Endodermal cell (in vitro differentiated cells): ENCODE results near the gene MADCAM1. TPM values are rescaled to one million over a fixed set of nuclear protein-coding genes. Genes with fewer than 3 reads are reported as not detected.
A peak's percentile ranks its signal among the peaks of the same experiment; 100 is the strongest.

Source experiments
- DNase-seq: peaks from one replicate; pipeline ENCODE4 v3.0.0-alpha.2; 2017
- H3K27ac ChIP-seq: 2 replicates; pipeline ENCODE4 v1.5.1; 2013; ENCODE audit warnings: mild to moderate bottlenecking, low read depth, low read length, moderate library complexity
- H3K27me3 ChIP-seq: 2 replicates; pipeline ENCODE4 v1.6.1; 2013; ENCODE audit warnings: mild to moderate bottlenecking, low read length, moderate library complexity; ENCODE audit not compliant: insufficient read depth, control insufficient read depth, poor library complexity, severe bottlenecking
- H3K36me3 ChIP-seq: 2 replicates; pipeline ENCODE4 v1.7.0; 2013; ENCODE audit warnings: mild to moderate bottlenecking, low read length, moderate library complexity; ENCODE audit not compliant: control insufficient read depth, insufficient read depth
- H3K4me1 ChIP-seq: one replicate; pipeline ENCODE4 v1.7.0; 2013; ENCODE audit warnings: low read length; ENCODE audit not compliant: control insufficient read depth, insufficient read depth
- H3K4me3 ChIP-seq: 2 replicates; pipeline ENCODE4 v1.5.1; 2013; ENCODE audit warnings: mild to moderate bottlenecking, low read length, moderate library complexity
- H3K9ac ChIP-seq: 2 replicates; pipeline ENCODE4 v1.6.1; 2013; ENCODE audit warnings: mild to moderate bottlenecking, low read length, moderate library complexity; ENCODE audit not compliant: poor library complexity, severe bottlenecking; ENCODE audit errors: extremely low read depth
- H3K9me3 ChIP-seq: 2 replicates; pipeline ENCODE4 v1.6.1; 2013; ENCODE audit warnings: mild to moderate bottlenecking, low read length, moderate library complexity; ENCODE audit not compliant: control insufficient read depth
- H3K27ac Mint-ChIP-seq: 2 replicates; pipeline ENCODE4 v1.8.0; 2020; ENCODE audit warnings: mixed read lengths
- H3K27me3 Mint-ChIP-seq: 2 replicates; pipeline ENCODE4 v1.8.0; 2021; ENCODE audit warnings: mild to moderate bottlenecking, mixed read lengths; ENCODE audit not compliant: insufficient read depth
- H3K36me3 Mint-ChIP-seq: 2 replicates; pipeline ENCODE4 v1.8.0; 2020; ENCODE audit warnings: low read depth, mixed read lengths
- H3K4me1 Mint-ChIP-seq: 2 replicates; pipeline ENCODE4 v1.8.0; 2020; ENCODE audit warnings: mixed read lengths
- H3K4me3 Mint-ChIP-seq: 2 replicates; pipeline ENCODE4 v1.8.0; 2020; ENCODE audit warnings: mild to moderate bottlenecking, moderate library complexity, mixed read lengths
- H3K9me3 Mint-ChIP-seq: 2 replicates; pipeline ENCODE4 v1.8.0; 2020; ENCODE audit warnings: mild to moderate bottlenecking, mixed read lengths
- WGBS, 2 experiments: methylation state at CpG; one replicate each; pipeline versions ENCODE4 v1.1.5 to v1.1.7; 2013; ENCODE audit warnings: missing lambda C conversion rate in 2 of 2, mixed read lengths in 1 of 2; ENCODE audit not compliant: insufficient coverage in 1 of 2, insufficient read length in 1 of 2; 5-methylcytosine and 5-hydroxymethylcytosine counted together
- total RNA-seq, 2 donors: library from RNA; stranded (reverse); fragmentation: NEBNext Ultra II Directional in 1 of 2; extraction: Animal tissue kit (Norgen Biotek cat#: 25700) in 1 of 2; gene quantifications; 2 replicates in 1 of 2; 3 replicates in 1 of 2; pipeline ENCODE4 v1.2.1, GENCODE V29; 2021
- TF ChIP-seq, protein P1 (sequence below): fragments of 200-600 bp; sonication (generic); conservative IDR thresholded peaks from 2 replicates; pipeline ENCODE4 v1.5.0; 2021; ENCODE audit warnings: antibody characterized with exemption, mild to moderate bottlenecking

MADCAM1 gene
- total RNA-seq, 2 donors from 2014 or later = 0.46 to 1.5 TPM

DNA sequence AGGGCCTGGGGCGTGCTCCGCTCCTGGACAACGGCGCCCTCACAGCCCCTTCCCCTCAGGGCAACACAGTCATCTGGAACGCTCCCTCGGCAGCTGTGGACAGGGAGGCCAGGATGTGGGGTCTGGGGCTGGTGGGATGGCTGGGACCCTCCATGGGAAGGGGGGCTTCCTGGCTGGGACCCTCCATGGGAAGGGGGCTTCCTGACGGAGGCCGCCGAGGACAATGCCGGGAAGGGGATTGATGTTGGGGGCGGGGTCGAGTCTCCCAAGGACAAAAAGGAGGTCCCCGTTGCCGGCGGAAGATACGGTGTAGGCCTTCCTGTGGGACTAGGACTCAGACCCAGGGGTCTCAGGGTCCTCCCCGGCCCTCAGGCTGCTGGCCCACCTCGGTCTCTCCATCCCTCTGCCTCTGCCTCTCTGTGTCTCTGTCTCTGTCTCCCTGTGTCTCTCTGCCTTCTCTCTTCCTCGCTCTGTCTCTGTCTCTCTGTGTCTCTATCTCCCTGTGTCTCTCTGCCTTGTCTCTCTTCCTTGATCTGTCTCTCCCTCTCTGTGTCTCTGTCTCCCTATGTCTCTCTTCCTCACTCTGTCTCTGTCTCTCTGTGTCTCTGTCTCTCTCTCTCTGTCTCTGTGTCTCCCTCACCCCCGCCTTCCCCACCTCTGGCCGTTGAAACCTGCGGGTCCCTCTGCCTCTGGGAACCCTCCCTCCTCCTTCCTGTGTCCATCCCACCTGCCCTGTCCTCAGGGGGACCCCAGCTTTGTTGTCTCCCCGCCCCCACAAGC lies 2.7 kb upstream of the MADCAM1 start:
- H3K27me3 Mint-ChIP-seq = peaks cover 22% of the 10 kb centered on the region
- H3K27ac Mint-ChIP-seq = no peak overlapping the region
- H3K4me3 ChIP-seq = no peak overlapping the region
- DNase-seq = no peak
- WGBS, 2 experiments = 84 to 88% methylated on average over 14 to 21 of the region's 23 CpGs
- peaks cover 14% of the 10 kb centered on the region for H3K27me3 ChIP-seq
- no peak overlapping the region for H3K9ac ChIP-seq
- H3K36me3 ChIP-seq = no peaks in the 10 kb centered on the region
- no peaks in the 10 kb centered on the region for H3K9me3 ChIP-seq
- H3K9me3 Mint-ChIP-seq = peaks cover 3% of the 10 kb centered on the region
- no peaks in the 10 kb centered on the region for H3K4me1 Mint-ChIP-seq
- H3K27ac ChIP-seq = no peak overlapping the region
- H3K4me3 Mint-ChIP-seq = no peak overlapping the region
- TF ChIP-seq, protein P1, sequence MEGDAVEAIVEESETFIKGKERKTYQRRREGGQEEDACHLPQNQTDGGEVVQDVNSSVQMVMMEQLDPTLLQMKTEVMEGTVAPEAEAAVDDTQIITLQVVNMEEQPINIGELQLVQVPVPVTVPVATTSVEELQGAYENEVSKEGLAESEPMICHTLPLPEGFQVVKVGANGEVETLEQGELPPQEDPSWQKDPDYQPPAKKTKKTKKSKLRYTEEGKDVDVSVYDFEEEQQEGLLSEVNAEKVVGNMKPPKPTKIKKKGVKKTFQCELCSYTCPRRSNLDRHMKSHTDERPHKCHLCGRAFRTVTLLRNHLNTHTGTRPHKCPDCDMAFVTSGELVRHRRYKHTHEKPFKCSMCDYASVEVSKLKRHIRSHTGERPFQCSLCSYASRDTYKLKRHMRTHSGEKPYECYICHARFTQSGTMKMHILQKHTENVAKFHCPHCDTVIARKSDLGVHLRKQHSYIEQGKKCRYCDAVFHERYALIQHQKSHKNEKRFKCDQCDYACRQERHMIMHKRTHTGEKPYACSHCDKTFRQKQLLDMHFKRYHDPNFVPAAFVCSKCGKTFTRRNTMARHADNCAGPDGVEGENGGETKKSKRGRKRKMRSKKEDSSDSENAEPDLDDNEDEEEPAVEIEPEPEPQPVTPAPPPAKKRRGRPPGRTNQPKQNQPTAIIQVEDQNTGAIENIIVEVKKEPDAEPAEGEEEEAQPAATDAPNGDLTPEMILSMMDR = no peak
- H3K36me3 Mint-ChIP-seq = no peaks in the 10 kb centered on the region
- H3K4me1 ChIP-seq = no peaks in the 10 kb centered on the region

DNA sequence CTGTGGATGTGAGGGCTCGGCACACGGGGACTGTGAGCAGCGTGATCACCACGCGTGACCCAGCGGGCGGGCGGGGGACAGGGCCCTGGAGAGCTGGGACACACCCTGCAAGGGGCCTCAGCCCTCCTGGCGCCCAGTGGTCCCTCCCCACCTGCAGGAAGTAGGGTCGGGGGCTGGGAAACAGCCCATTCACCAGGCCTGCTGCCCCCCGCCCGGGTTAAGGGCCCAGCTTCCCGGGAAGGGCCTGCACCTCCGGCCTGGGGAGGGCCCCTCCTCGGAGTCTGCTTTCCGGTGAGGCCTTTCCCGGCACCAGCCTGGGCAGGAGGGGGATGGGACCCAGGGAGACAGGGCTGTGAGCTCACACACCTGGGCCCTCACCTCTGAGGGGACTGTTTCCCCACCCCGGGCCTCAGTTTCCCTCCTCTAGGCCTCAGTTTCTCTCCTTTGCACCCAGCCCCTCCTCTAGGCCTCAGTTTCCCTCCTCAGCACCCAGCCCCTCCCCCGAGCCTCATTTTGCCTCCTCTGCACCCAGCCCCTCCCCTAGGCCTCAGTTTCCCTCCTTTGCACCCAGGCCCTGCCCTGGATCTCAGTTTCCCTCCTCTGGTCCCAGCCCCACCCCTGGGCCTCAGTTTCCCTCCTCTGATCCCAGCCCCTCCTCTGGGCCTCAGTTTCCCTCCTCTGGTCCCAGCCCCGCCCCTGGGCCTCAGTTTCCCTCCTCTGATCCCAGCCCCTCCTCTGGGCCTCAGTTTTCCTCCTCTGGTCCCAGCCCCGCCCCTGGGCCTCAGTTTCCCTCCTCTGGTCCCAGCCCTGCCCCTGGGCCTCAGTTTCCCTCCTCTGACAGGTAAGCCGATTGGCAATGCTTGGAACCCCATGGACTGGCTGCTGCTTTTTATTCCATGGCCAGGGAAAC lies 1.9 kb upstream of the MADCAM1 start:
- no peaks in the 10 kb centered on the region for H3K9me3 ChIP-seq
- H3K9ac ChIP-seq = no peak overlapping the region
- Mint-ChIP-seq H3K36me3 (no peaks in the 10 kb centered on the region), H3K4me1 (no peaks in the 10 kb centered on the region), H3K4me3 (no peak overlapping the region), H3K27ac (no peak overlapping the region), H3K9me3 (peaks cover 3% of the 10 kb centered on the region), H3K27me3 (peaks cover 30% of the 10 kb centered on the region)
- H3K27ac ChIP-seq = no peak overlapping the region
- peaks cover 22% of the 10 kb centered on the region for H3K27me3 ChIP-seq
- H3K4me3 ChIP-seq = no peak overlapping the region
- DNase-seq = peak; percentile 55
- TF ChIP-seq, protein P1 = no peak
- WGBS, 2 experiments = 84 to 89% methylated on average over 18 to 22 of the region's 22 CpGs
- H3K36me3 ChIP-seq = no peaks in the 10 kb centered on the region
- no peaks in the 10 kb centered on the region for H3K4me1 ChIP-seq

DNA sequence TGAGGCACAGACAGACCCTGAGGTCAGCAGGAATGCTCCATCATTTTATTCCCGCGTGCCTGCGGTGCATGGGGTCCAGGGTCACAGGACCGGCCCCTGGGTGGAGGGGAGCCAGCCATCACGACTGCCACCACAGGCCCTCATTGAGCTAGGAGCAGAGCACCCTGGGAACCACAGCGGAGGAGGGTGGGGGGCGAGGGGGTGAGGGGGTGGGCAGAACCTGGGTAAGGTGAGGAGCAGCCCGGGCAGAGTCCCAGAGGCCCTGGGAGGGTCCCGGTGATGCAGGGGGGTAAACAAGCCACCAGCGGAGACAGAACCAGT lies 1.2 kb upstream of the MADCAM1 start:
- Histone ChIP-seq H3K27me3 (peaks cover 24% of the 10 kb centered on the region), H3K9me3 (no peaks in the 10 kb centered on the region), H3K36me3 (no peaks in the 10 kb centered on the region), H3K4me1 (no peaks in the 10 kb centered on the region), H3K27ac (no peak overlapping the region), H3K4me3 (no peak overlapping the region), H3K9ac (no peak overlapping the region)
- WGBS, 2 experiments = 89 to 92% methylated on average over 5 to 8 of the region's 10 CpGs
- peaks cover 3% of the 10 kb centered on the region for H3K9me3 Mint-ChIP-seq
- DNase-seq = no peak
- no peak overlapping the region for H3K4me3 Mint-ChIP-seq
- H3K4me1 Mint-ChIP-seq = no peaks in the 10 kb centered on the region
- H3K27ac Mint-ChIP-seq = no peak overlapping the region
- TF ChIP-seq, protein P1 = no peak
- peaks cover 35% of the 10 kb centered on the region for H3K27me3 Mint-ChIP-seq
- H3K36me3 Mint-ChIP-seq = no peaks in the 10 kb centered on the region
